T-helper 1 cell treated with Interleukin-12 subunit alpha and Interleukin-12 subunit beta and Interleukin-4 antibody, amounts not matched to agents 30 μg/mL and 1 μg/mL, for 36 hours (primary cell): Measurements from ENCODE around the gene TUBGCP6.

Experiments
- H3K27ac Mint-ChIP-seq: one replicate; pipeline ENCODE4 v1.8.0; 2021; ENCODE audit warnings: mild to moderate bottlenecking, mixed read lengths
- H3K27me3 Mint-ChIP-seq: one replicate; pipeline ENCODE4 v1.8.0; 2021; ENCODE audit warnings: low read depth, mixed read lengths
- H3K36me3 Mint-ChIP-seq: one replicate; pipeline ENCODE4 v1.8.0; 2021; ENCODE audit warnings: low read depth, mixed read lengths
- H3K4me1 Mint-ChIP-seq: one replicate; pipeline ENCODE4 v1.8.0; 2021; ENCODE audit warnings: low read depth, mixed read lengths
- H3K4me3 Mint-ChIP-seq: one replicate; pipeline ENCODE4 v1.8.0; 2021; ENCODE audit warnings: mild to moderate bottlenecking, moderate library complexity, mixed read lengths
- H3K9me3 Mint-ChIP-seq: one replicate; pipeline ENCODE4 v1.8.0; 2021; ENCODE audit warnings: mixed read lengths

TUBGCP6 gene

GRCh38 chr22:50178871-50179869, 65.7 kb downstream of the TUBGCP6 start:
- no peak overlapping the region for H3K4me3 Mint-ChIP-seq
- no peaks in the 10 kb centered on the region for H3K4me1 Mint-ChIP-seq
- H3K27ac Mint-ChIP-seq, result no peak overlapping the region
- no peaks in the 10 kb centered on the region for H3K9me3 Mint-ChIP-seq
- H3K27me3 Mint-ChIP-seq, result no peaks in the 10 kb centered on the region
- no peaks in the 10 kb centered on the region for H3K36me3 Mint-ChIP-seq

- no peak overlapping the region for H3K4me3 Mint-ChIP-seq
- H3K36me3 Mint-ChIP-seq, result no peaks in the 10 kb centered on the region
- no peaks in the 10 kb centered on the region for H3K4me1 Mint-ChIP-seq
- no peak overlapping the region for H3K27ac Mint-ChIP-seq
- peaks cover 4% of the 10 kb centered on the region for H3K27me3 Mint-ChIP-seq
- H3K9me3 Mint-ChIP-seq, result no peaks in the 10 kb centered on the region
Observed at GRCh38 chr22:50178471-50178864, 66.4 kb downstream of the TUBGCP6 start.

- H3K4me1 Mint-ChIP-seq, result no peaks in the 10 kb centered on the region
- no peaks in the 10 kb centered on the region for H3K9me3 Mint-ChIP-seq
- H3K4me3 Mint-ChIP-seq, result no peak overlapping the region
- H3K27me3 Mint-ChIP-seq, result peaks cover 10% of the 10 kb centered on the region
- no peaks in the 10 kb centered on the region for H3K36me3 Mint-ChIP-seq
- no peak overlapping the region for H3K27ac Mint-ChIP-seq
Observed at GRCh38 chr22:50177537-50178470, 67.0 kb downstream of the TUBGCP6 start.

GRCh38 chr22:50176850-50177536, 67.8 kb downstream of the TUBGCP6 start:
- Mint-ChIP-seq H3K4me3 (no peak overlapping the region), H3K27me3 (peaks cover 18% of the 10 kb centered on the region), H3K9me3 (no peaks in the 10 kb centered on the region), H3K4me1 (no peaks in the 10 kb centered on the region), H3K27ac (no peak overlapping the region), H3K36me3 (no peaks in the 10 kb centered on the region)

GRCh38 chr22:50175921-50176849, 68.6 kb downstream of the TUBGCP6 start:
- Mint-ChIP-seq H3K27ac (no peak overlapping the region), H3K4me3 (no peak overlapping the region)

GRCh38 chr22:50175191-50175461, 69.7 kb downstream of the TUBGCP6 start:
- no peaks in the 10 kb centered on the region for H3K4me1 Mint-ChIP-seq
- no peak overlapping the region for H3K27ac Mint-ChIP-seq
- H3K4me3 Mint-ChIP-seq, result no peak overlapping the region
- no peaks in the 10 kb centered on the region for H3K36me3 Mint-ChIP-seq
- peaks cover 26% of the 10 kb centered on the region for H3K27me3 Mint-ChIP-seq
- no peaks in the 10 kb centered on the region for H3K9me3 Mint-ChIP-seq

More at GRCh38 chr22:50175921-50176849, 68.6 kb downstream of the TUBGCP6 start:
- Mint-ChIP-seq H3K4me1 (no peaks in the 10 kb centered on the region), H3K36me3 (no peaks in the 10 kb centered on the region), H3K27me3 (peaks cover 22% of the 10 kb centered on the region), H3K9me3 (no peaks in the 10 kb centered on the region)

- H3K9me3 Mint-ChIP-seq, result no peaks in the 10 kb centered on the region
- H3K27me3 Mint-ChIP-seq, result peaks cover 26% of the 10 kb centered on the region
- no peaks in the 10 kb centered on the region for H3K4me1 Mint-ChIP-seq
- H3K27ac Mint-ChIP-seq, result no peak overlapping the region
- no peak overlapping the region for H3K4me3 Mint-ChIP-seq
- H3K36me3 Mint-ChIP-seq, result no peaks in the 10 kb centered on the region
Observed at GRCh38 chr22:50174382-50175190, 70.2 kb downstream of the TUBGCP6 start.

GRCh38 chr22:50173983-50174355, 70.9 kb downstream of the TUBGCP6 start:
- Mint-ChIP-seq H3K4me1 (no peaks in the 10 kb centered on the region), H3K27me3 (peaks cover 31% of the 10 kb centered on the region), H3K4me3 (no peak overlapping the region), H3K27ac (no peak overlapping the region), H3K36me3 (no peaks in the 10 kb centered on the region), H3K9me3 (no peaks in the 10 kb centered on the region)

- H3K36me3 Mint-ChIP-seq, result no peaks in the 10 kb centered on the region
- no peaks in the 10 kb centered on the region for H3K9me3 Mint-ChIP-seq
- no peak overlapping the region for H3K27ac Mint-ChIP-seq
- no peak overlapping the region for H3K4me3 Mint-ChIP-seq
- H3K4me1 Mint-ChIP-seq, result no peaks in the 10 kb centered on the region
- H3K27me3 Mint-ChIP-seq, result peaks cover 36% of the 10 kb centered on the region
Observed at GRCh38 chr22:50173311-50173982, 71.4 kb downstream of the TUBGCP6 start.

GRCh38 chr22:50171965-50172421, 72.8 kb downstream of the TUBGCP6 start:
- Mint-ChIP-seq H3K27ac (no peak overlapping the region), H3K9me3 (no peaks in the 10 kb centered on the region), H3K4me1 (no peaks in the 10 kb centered on the region), H3K36me3 (peaks cover 2% of the 10 kb centered on the region), H3K27me3 (peaks cover 46% of the 10 kb centered on the region), H3K4me3 (no peak overlapping the region)

GRCh38 chr22:50171319-50171964, 73.4 kb downstream of the TUBGCP6 start:
- H3K9me3 Mint-ChIP-seq, result no peaks in the 10 kb centered on the region
- H3K4me1 Mint-ChIP-seq, result no peaks in the 10 kb centered on the region
- H3K27ac Mint-ChIP-seq, result no peak overlapping the region
- peaks cover 46% of the 10 kb centered on the region for H3K27me3 Mint-ChIP-seq
- peak overlapping the region; percentile 71 for H3K4me3 Mint-ChIP-seq
- H3K36me3 Mint-ChIP-seq, result peaks cover 2% of the 10 kb centered on the region
